ENCODE measurements around the gene TEX14. TPM values are rescaled to one million over a fixed set of nuclear protein-coding genes. Genes with fewer than 3 reads are reported as not detected.
"Not testable (repeated sequence)": the region's sequence is repeated elsewhere in the genome, so short reads cannot be mapped to it uniquely, and the experiment has no call there.

Gene TEX14
- total RNA-seq, 4 donors from 2014 or later: 0.13 TPM; not detected in 3

DNA sequence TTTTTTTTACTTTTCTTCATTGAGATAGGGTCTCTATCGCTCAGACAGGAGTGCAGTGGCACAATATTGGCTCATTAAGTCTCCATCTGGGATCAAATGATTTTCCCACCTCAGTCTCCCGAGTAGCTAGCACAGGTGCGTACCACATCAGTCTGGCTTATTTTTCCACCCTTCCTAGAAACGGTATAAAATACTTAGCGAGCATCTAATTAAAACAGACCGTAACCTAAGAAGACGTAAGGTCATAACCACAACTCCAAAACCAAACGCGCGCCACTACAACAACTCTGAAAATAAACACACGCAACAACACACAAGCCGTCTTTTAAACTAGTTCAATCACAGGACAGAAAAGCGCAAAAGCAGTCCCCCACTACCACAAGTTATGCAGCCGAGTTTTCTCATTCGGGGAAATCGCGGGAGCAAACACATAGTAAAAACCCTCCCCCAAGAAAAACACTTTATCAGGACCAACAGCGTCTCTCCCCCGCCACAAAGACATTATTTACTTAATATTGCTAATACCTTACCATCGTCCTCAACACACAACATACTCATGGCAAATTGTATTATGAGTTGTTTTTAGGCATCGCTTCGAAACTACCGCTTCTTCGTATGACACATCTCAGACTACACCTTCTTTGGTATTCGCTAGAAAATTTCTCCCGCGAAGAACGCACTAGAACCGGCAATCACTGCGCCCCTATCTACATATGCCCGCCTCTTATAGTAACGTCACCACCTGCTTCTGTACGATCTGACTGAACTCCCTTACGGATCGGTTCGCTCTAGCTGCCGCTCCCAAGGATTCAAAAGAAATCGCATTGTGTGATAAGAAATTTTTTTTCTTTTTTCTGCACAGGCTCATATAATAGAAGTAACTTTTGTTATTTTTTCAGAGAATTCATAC lies 32.8 kb downstream of the TEX14 start:
- H3K27ac ChIP-seq: peak overlapping the region; percentile 53 to 86 (median 74)
- no peaks in the 10 kb centered on the region for H3K9me3 ChIP-seq
- peak overlapping the region; percentile 31 to 51 (median 40) for H3K4me3 ChIP-seq
- TF ChIP-seq, protein P1, sequence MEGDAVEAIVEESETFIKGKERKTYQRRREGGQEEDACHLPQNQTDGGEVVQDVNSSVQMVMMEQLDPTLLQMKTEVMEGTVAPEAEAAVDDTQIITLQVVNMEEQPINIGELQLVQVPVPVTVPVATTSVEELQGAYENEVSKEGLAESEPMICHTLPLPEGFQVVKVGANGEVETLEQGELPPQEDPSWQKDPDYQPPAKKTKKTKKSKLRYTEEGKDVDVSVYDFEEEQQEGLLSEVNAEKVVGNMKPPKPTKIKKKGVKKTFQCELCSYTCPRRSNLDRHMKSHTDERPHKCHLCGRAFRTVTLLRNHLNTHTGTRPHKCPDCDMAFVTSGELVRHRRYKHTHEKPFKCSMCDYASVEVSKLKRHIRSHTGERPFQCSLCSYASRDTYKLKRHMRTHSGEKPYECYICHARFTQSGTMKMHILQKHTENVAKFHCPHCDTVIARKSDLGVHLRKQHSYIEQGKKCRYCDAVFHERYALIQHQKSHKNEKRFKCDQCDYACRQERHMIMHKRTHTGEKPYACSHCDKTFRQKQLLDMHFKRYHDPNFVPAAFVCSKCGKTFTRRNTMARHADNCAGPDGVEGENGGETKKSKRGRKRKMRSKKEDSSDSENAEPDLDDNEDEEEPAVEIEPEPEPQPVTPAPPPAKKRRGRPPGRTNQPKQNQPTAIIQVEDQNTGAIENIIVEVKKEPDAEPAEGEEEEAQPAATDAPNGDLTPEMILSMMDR (IDR thresholded peaks at IDR 0.05): peak in 1 of 6 experiments; percentile 17
- peak; percentile 98 for TF ChIP-seq POLR2A (IDR thresholded peaks at IDR 0.05)
- H3K4me1 ChIP-seq: no peaks in the 10 kb centered on the region
- H3K27me3 ChIP-seq: no peaks in the 10 kb centered on the region
- H3K36me3 ChIP-seq: no peaks in the 10 kb centered on the region
- DNase-seq: peak; percentile 54 to 91 (median 74)

- not testable (repeated sequence) for H3K36me3 ChIP-seq, H3K4me1 ChIP-seq, H3K9me3 ChIP-seq, H3K27me3 ChIP-seq
- Histone ChIP-seq H3K4me3 (peak overlapping the region in 2 of 4 donors; percentile 35 to 45), H3K27ac (peak overlapping the region; percentile 53 to 86 (median 74))
- peak in 1 of 3 donors; percentile 58 for DNase-seq
These were observed 33.7 kb downstream of the TEX14 start for GRCh38 chr17:58657962-58658803.

DNA sequence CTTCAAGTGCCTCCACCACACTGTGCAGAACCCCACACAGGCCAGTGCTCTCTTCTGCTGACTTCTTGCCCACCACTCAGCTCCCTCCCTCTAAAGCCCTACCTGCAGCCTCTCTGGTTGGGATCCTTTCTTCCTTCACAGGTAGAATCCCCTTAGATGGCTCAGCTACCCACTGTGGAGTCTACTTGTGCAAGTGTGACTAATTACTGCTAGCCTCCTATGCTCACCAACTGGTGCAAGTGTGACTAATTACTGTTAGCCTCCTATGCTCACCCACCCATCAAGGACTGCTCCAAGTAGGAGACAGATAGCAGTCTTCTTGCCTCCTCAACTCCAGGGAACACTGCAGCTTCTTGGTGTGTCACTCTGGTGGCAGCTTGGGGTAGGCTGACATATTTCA lies 43.6 kb downstream of the TEX14 start:
- no peaks in the 10 kb centered on the region for H3K4me1 ChIP-seq
- H3K9me3 ChIP-seq: no peaks in the 10 kb centered on the region
- TF ChIP-seq, protein P1 (IDR thresholded peaks at IDR 0.05): no peak
- no peak for TF ChIP-seq POLR2A (IDR thresholded peaks at IDR 0.05)
- DNase-seq: no peak
- H3K27me3 ChIP-seq: no peaks in the 10 kb centered on the region
- H3K27ac ChIP-seq: no peak overlapping the region
- H3K36me3 ChIP-seq: no peaks in the 10 kb centered on the region
- H3K4me3 ChIP-seq: no peak overlapping the region

GRCh38 chr17:58643147-58643546 lies 48.7 kb downstream of the TEX14 start:
- Histone ChIP-seq H3K4me3 (no peak overlapping the region), H3K4me1 (no peaks in the 10 kb centered on the region), H3K9me3 (no peaks in the 10 kb centered on the region), H3K36me3 (no peaks in the 10 kb centered on the region), H3K27me3 (no peaks in the 10 kb centered on the region), H3K27ac (no peak overlapping the region)
- no peak for TF ChIP-seq POLR2A (IDR thresholded peaks at IDR 0.05)
- TF ChIP-seq, protein P1 (IDR thresholded peaks at IDR 0.05): no peak
- DNase-seq: no peak

- H3K36me3 ChIP-seq: no peaks in the 10 kb centered on the region
- no peaks in the 10 kb centered on the region for H3K4me1 ChIP-seq
- no peak overlapping the region for H3K27ac ChIP-seq
- H3K9me3 ChIP-seq: no peaks in the 10 kb centered on the region
- TF ChIP-seq, protein P1 (IDR thresholded peaks at IDR 0.05): no peak
- TF ChIP-seq POLR2A (IDR thresholded peaks at IDR 0.05): no peak
- DNase-seq: no peak
- no peaks in the 10 kb centered on the region for H3K27me3 ChIP-seq
- no peak overlapping the region for H3K4me3 ChIP-seq
These were observed 49.9 kb downstream of the TEX14 start for GRCh38 chr17:58641887-58642311.

- no peaks in the 10 kb centered on the region for H3K36me3 ChIP-seq
- DNase-seq: no peak
- H3K4me3 ChIP-seq: no peak overlapping the region
- no peak overlapping the region for H3K27ac ChIP-seq
- H3K27me3 ChIP-seq: no peaks in the 10 kb centered on the region
- no peak for TF ChIP-seq POLR2A (IDR thresholded peaks at IDR 0.05)
- TF ChIP-seq, protein P1 (IDR thresholded peaks at IDR 0.05): no peak
- no peaks in the 10 kb centered on the region for H3K9me3 ChIP-seq
- H3K4me1 ChIP-seq: no peaks in the 10 kb centered on the region
These were observed 51.6 kb downstream of the TEX14 start for GRCh38 chr17:58640202-58640601.
